A549 (cell line): ENCODE results near the gene CSF3. TPM values are rescaled to one million over a fixed set of nuclear protein-coding genes. Genes with fewer than 3 reads are reported as not detected.

Experiments used
- ATAC-seq, 2 experiments: fragments of 200-7000 bp in 1 of 2; fragments of >200 bp in 1 of 2; cut with Nextera tagmentation in 1 of 2; cut with Tn5 transposase in 1 of 2; 3 replicates each; pipeline versions ENCODE4 v1.8.0 to v1.9.1; 2018 to 2020; ENCODE audit warnings: mild to moderate bottlenecking in 1 of 2, moderate library complexity in 1 of 2
- CTCF ChIA-PET: fragments of 300-600 bp; sonication (Branson Sonifier 250); formaldehyde crosslinking; extraction: SDS; loops from one replicate; lab custom pipeline; 2021; ENCODE audit warnings: antibody characterized with exemption, inconsistent platforms; lab: Yijun Ruan, JAX
- POLR2A ChIA-PET: fragments of 350-600 bp; formaldehyde crosslinking; extraction: SDS; loops from one replicate; lab custom pipeline; 2021; ENCODE audit warnings: antibody characterized with exemption, inconsistent platforms; lab: Yijun Ruan, JAX
- DNase-seq, 2 experiments: peaks; one replicate each; pipeline versions ENCODE4 v3.0.0 to v3.0.0-alpha.2; 2011 to 2016; ENCODE audit warnings: low read depth in 1 of 2, low spot score in 1 of 2
- FAIRE-seq: peaks from 2 replicates; lab custom pipeline; 2011; peaks lifted over from hg19 to GRCh38; lab: Jason Lieb, UNC
- H3K27ac ChIP-seq, 2 experiments: fragments of >200 bp; sonication (Bioruptor Twin); formaldehyde crosslinking; 3 replicates each; pipeline ENCODE4 v1.5.1; 2016 to 2017
- H3K4me1 ChIP-seq: fragments of >200 bp; sonication (Bioruptor Twin); formaldehyde crosslinking; 3 replicates; pipeline ENCODE4 v1.6.1; 2016
- H3K4me2 ChIP-seq: fragments of >200 bp; sonication (Bioruptor Twin); formaldehyde crosslinking; 3 replicates; pipeline ENCODE4 v1.6.1; 2016
- H3K4me3 ChIP-seq: fragments of >200 bp; sonication (Bioruptor Twin); formaldehyde crosslinking; 3 replicates; pipeline ENCODE4 v1.5.1; 2016
- H3K9me3 ChIP-seq: fragments of >200 bp; sonication (Bioruptor Twin); formaldehyde crosslinking; 3 replicates; pipeline ENCODE4 v1.6.1; 2016
- CBX8 ChIP-seq: fragments of 200-600 bp; sonication (generic); IDR thresholded peaks from 2 replicates; pipeline ENCODE4 v1.6.1; 2016
- EHF ChIP-seq: fragments of 250-450 bp; sonication (Bioruptor Pico); IDR thresholded peaks from 2 replicates; pipeline ENCODE4 v1.5.0; 2020; ENCODE audit warnings: mild to moderate bottlenecking
- EHMT2 ChIP-seq: fragments of 200-600 bp; sonication (generic); IDR thresholded peaks from 2 replicates; pipeline ENCODE4 v1.6.1; 2016; ENCODE audit warnings: antibody characterized with exemption, low read depth, mild to moderate bottlenecking, moderate library complexity
- FOSL2 ChIP-seq, 2 experiments: fragments of 450-650 bp in 1 of 2; fragments of >200 bp in 1 of 2; sonication (Bioruptor Twin) in 1 of 2; formaldehyde crosslinking; IDR thresholded peaks; 2 replicates each; pipeline versions ENCODE4 v1.5.0 to v1.6.1; 2016 to 2020; ENCODE audit warnings: mild to moderate bottlenecking in 1 of 2, moderate library complexity in 1 of 2
- FOXS1 ChIP-seq: fragments of 250-450 bp; sonication (Bioruptor Pico); IDR thresholded peaks from 2 replicates; pipeline ENCODE4 v1.5.0; 2020; ENCODE audit warnings: mild to moderate bottlenecking, moderate library complexity
- HDAC2 ChIP-seq: fragments of 200-600 bp; sonication (generic); IDR thresholded peaks from 2 replicates; pipeline ENCODE4 v1.6.1; 2016
- HEYL ChIP-seq: fragments of 250-450 bp; sonication (Bioruptor Pico); IDR thresholded peaks from 2 replicates; pipeline ENCODE4 v1.8.0; 2021; ENCODE audit warnings: mild to moderate bottlenecking, moderate library complexity
- HOXB13 ChIP-seq: fragments of 250-450 bp; sonication (Bioruptor Pico); IDR thresholded peaks from 2 replicates; pipeline ENCODE4 v1.5.0; 2020; ENCODE audit warnings: low read depth, mild to moderate bottlenecking, moderate library complexity
- HOXB5 ChIP-seq: fragments of 250-450 bp; sonication (Bioruptor Pico); IDR thresholded peaks from 2 replicates; pipeline ENCODE4 v1.5.0; 2020; ENCODE audit warnings: mild to moderate bottlenecking, moderate library complexity
- MAZ ChIP-seq: fragments of 150-350 bp; IDR thresholded peaks from 2 replicates; pipeline ENCODE4 v1.6.1; 2014; ENCODE audit warnings: antibody characterized with exemption, low read depth, low read length, borderline replicate concordance
- NPAS2 ChIP-seq: fragments of 250-450 bp; sonication (Bioruptor Pico); IDR thresholded peaks from 2 replicates; pipeline ENCODE4 v1.8.0; 2022; ENCODE audit warnings: mild to moderate bottlenecking, moderate library complexity, borderline replicate concordance
- NR3C1 ChIP-seq: fragments of >200 bp; sonication (Bioruptor Twin); formaldehyde crosslinking; IDR thresholded peaks from 3 replicates; pipeline ENCODE4 v1.6.1; 2017
- POLR2A ChIP-seq: IDR thresholded peaks from 2 replicates; pipeline ENCODE4 v1.6.1; 2012; ENCODE audit warnings: mild to moderate bottlenecking, low read length
- POLR2AphosphoS2 ChIP-seq: conservative IDR thresholded peaks from 2 replicates; pipeline ENCODE4 v1.6.1; 2012; ENCODE audit warnings: low read length, improper control_type of control experiment, inconsistent platforms
- RCOR1 ChIP-seq: fragments of 150-350 bp; IDR thresholded peaks from 2 replicates; pipeline ENCODE4 v1.6.1; 2014; ENCODE audit warnings: antibody characterized with exemption, low read length, low read depth
- RFX5 ChIP-seq: fragments of 450-650 bp; IDR thresholded peaks from 2 replicates; pipeline ENCODE4 v1.7.1; 2014; ENCODE audit warnings: antibody characterized with exemption, mild to moderate bottlenecking, moderate library complexity
- TP53 ChIP-seq: fragments of 250-450 bp; sonication (Bioruptor Pico); IDR thresholded peaks from 2 replicates; pipeline ENCODE4 v1.5.0; 2021; ENCODE audit warnings: mild to moderate bottlenecking, moderate library complexity
- ZC3H11A ChIP-seq: fragments of 450-650 bp; IDR thresholded peaks from 2 replicates; pipeline ENCODE4 v1.6.1; 2014; ENCODE audit warnings: antibody characterized with exemption, mild to moderate bottlenecking
- WGBS: methylation state at CpG from one replicate; pipeline ENCODE4 v1.1.6; 2017; ENCODE audit errors: missing lambda C conversion rate; 5-methylcytosine and 5-hydroxymethylcytosine counted together
- polyA plus RNA-seq, 4 experiments: library from polyadenylated mRNA; depleted of rRNA in 3 of 4; stranded (reverse); fragments of >200 nt; fragmentation: RNase III in 1 of 4; extraction: RNeasy Plus Mini Kit Qiagen cat#74134 plus additional on column Dnase treatment in 1 of 4; gene quantifications; 2 replicates in 3 of 4; 3 replicates in 1 of 4; pipeline ENCODE4 v1.2.3, GENCODE V29; 2011 to 2017
- TF ChIP-seq, protein P1 (sequence below): fragments of 250-450 bp; sonication (Bioruptor Pico); IDR thresholded peaks from 2 replicates; pipeline ENCODE4 v1.5.0; 2021; ENCODE audit warnings: mild to moderate bottlenecking, moderate library complexity, borderline replicate concordance
- TF ChIP-seq, protein P2 (sequence below): fragments of 150-350 bp; IDR thresholded peaks from 2 replicates; pipeline ENCODE4 v1.6.1; 2014; ENCODE audit warnings: low read depth, mild to moderate bottlenecking, low read length
- TF ChIP-seq, protein P3 (sequence below): fragments of >200 bp; sonication (Bioruptor Twin); formaldehyde crosslinking; IDR thresholded peaks from 3 replicates; pipeline ENCODE4 v1.6.1; 2016
- TF ChIP-seq, protein P4 (sequence below): fragments of 450-650 bp; IDR thresholded peaks from 2 replicates; pipeline ENCODE4 v1.6.1; 2014; ENCODE audit warnings: antibody characterized with exemption

Gene CSF3
- polyA plus RNA-seq, 2 of the 4 experiments (the other 2 are of a cell fraction): not detected

DNA sequence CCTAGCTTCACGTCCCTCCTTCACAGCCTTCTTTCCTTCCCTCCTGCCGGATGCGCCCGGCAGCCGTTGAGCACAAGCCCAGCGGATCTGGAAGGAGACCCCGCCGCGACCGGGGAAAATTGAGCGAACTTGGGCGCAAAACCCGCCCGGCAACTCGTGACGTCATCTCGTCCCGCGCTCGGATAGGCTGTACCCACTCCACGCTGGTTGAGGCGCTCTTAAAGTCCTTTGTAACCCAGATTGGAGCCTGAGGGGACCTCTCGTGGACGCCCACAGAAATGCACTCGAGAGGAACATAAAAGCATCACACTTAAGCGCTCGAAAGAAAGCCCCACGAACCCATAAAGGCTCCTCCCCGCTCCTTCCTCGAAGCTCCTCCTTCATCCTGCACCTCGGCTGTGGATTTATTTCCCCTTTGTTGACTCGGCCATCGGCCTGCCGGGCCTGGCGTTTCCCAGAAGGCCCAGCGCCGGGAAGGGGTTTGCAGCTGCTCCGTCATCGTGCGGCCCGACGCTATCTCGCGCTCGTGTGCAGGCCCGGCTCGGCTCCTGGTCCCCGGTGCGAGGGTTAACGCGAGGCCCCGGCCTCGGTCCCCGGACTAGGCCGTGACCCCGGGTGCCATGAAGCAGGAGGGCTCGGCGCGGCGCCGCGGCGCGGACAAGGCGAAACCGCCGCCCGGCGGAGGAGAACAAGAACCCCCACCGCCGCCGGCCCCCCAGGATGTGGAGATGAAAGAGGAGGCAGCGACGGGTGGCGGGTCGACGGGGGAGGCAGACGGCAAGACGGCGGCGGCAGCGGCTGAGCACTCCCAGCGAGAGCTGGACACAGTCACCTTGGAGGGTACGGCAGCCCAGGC lies 34.7 kb upstream of the CSF3 start, which contains the start of gene PSMD3 (continued):
- TF ChIP-seq, protein P1, sequence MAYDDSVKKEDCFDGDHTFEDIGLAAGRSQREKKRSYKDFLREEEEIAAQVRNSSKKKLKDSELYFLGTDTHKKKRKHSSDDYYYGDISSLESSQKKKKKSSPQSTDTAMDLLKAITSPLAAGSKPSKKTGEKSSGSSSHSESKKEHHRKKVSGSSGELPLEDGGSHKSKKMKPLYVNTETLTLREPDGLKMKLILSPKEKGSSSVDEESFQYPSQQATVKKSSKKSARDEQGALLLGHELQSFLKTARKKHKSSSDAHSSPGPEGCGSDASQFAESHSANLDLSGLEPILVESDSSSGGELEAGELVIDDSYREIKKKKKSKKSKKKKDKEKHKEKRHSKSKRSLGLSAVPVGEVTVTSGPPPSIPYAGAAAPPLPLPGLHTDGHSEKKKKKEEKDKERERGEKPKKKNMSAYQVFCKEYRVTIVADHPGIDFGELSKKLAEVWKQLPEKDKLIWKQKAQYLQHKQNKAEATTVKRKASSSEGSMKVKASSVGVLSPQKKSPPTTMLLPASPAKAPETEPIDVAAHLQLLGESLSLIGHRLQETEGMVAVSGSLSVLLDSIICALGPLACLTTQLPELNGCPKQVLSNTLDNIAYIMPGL: peak; percentile 100
- TF ChIP-seq, protein P2, sequence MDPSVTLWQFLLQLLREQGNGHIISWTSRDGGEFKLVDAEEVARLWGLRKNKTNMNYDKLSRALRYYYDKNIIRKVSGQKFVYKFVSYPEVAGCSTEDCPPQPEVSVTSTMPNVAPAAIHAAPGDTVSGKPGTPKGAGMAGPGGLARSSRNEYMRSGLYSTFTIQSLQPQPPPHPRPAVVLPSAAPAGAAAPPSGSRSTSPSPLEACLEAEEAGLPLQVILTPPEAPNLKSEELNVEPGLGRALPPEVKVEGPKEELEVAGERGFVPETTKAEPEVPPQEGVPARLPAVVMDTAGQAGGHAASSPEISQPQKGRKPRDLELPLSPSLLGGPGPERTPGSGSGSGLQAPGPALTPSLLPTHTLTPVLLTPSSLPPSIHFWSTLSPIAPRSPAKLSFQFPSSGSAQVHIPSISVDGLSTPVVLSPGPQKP: no peak
- TF ChIP-seq FOXS1 (CRISPR knock-in tag) (0 out of 2 replicates have a peak, but pooled peaks have one; percentile 68), HEYL (CRISPR knock-in tag) (no peak), RCOR1 (no peak), NPAS2 (CRISPR knock-in tag) (no peak), ZC3H11A (no peak), CBX8 (0 out of 2 replicates have a peak, but pooled peaks have one; percentile 59), HOXB5 (peak; percentile 93), NR3C1 (no peak), HDAC2 (peak; percentile 70; the same call in 1 of the 2 replicates), RFX5 (peak; percentile 100), FOSL2 (IDR thresholded peaks at IDR 0.05) (no peak), FOSL2 (CRISPR knock-in tag; IDR thresholded peaks at IDR 0.05) (peak; percentile 63), EHF (CRISPR knock-in tag) (0 out of 2 replicates have a peak, but pooled peaks have one; percentile 51), HOXB13 (peak; percentile 39; the same call in 1 of the 2 replicates), TP53 (CRISPR knock-in tag) (0 out of 2 replicates have a peak, but pooled peaks have one; percentile 67), POLR2A (peak; percentile 87), EHMT2 (no peak)
- TF ChIP-seq, protein P3, sequence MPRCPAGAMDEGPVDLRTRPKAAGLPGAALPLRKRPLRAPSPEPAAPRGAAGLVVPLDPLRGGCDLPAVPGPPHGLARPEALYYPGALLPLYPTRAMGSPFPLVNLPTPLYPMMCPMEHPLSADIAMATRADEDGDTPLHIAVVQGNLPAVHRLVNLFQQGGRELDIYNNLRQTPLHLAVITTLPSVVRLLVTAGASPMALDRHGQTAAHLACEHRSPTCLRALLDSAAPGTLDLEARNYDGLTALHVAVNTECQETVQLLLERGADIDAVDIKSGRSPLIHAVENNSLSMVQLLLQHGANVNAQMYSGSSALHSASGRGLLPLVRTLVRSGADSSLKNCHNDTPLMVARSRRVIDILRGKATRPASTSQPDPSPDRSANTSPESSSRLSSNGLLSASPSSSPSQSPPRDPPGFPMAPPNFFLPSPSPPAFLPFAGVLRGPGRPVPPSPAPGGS: peak; percentile 49; the same call in 2 of the 3 replicates
- TF ChIP-seq, protein P4, sequence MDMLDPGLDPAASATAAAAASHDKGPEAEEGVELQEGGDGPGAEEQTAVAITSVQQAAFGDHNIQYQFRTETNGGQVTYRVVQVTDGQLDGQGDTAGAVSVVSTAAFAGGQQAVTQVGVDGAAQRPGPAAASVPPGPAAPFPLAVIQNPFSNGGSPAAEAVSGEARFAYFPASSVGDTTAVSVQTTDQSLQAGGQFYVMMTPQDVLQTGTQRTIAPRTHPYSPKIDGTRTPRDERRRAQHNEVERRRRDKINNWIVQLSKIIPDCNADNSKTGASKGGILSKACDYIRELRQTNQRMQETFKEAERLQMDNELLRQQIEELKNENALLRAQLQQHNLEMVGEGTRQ: no peak

DNA sequence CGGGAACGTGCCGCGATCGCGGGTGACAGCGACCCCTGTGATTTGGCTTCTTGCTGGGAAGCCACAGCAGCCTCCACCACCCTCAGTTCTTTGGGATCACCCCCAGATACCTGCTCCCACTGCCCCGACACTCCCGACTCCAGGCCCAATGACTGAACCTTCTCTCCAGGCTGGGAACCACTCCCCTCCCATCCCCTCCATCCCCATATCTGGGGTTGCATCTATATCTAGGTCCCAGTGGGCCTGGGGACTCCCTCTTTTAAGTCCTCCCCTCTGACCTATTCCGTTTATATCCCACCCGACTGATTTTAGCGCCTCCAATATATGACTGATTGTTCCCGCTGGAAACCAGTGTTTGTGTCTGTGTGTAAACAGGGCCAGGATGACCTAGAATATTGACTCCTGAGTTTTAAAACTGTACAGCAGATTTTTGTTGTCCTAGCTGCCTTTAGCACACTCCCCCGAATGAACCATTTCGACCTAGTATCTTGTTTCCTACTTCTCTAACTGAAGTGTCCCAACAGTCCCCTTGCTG lies 34.0 kb upstream of the CSF3 start:
- Histone ChIP-seq H3K27ac (peak overlapping the region; percentile 93 to 95), H3K4me2 (peak overlapping the region; percentile 91), H3K4me1 (peaks cover 20% of the 10 kb centered on the region), H3K4me3 (peak overlapping the region; percentile 89), H3K9me3 (no peaks in the 10 kb centered on the region)
- WGBS: 1% methylated on average over 15 of the region's 15 CpGs
- peak in 1 of 2 experiments; percentile 21 for DNase-seq
- FAIRE-seq: no peak
- CTCF ChIA-PET: interaction anchor here (0.5 to 19.9 kb wide), 50 partner anchors 9 to 434 kb away, joined by 3 to 405 read pairs (median 4); partner anchors contain the start of genes CSF3, GSDMA, MIEN1 and WIPF2
- POLR2A ChIA-PET: interaction anchor here (1.0 to 2.1 kb wide), 17 partner anchors 9 to 251 kb away, joined by 3 to 43 read pairs (median 6); partner anchors contain the start of genes CASC3, MED24, MIEN1 and MSL1
- peak; percentile 6 to 14; a peak in 4 of 6 replicates for ATAC-seq
- TF ChIP-seq POLR2AphosphoS2 (no peak), MAZ (no peak)
- TF ChIP-seq, protein P1: no peak
